ENCODE data around the gene SEPTIN2.

SEPTIN2 gene

GRCh38 chr2:241302759-241303651, 12.7 kb upstream of the SEPTIN2 start:
- no peak for TF ChIP-seq PATZ1 (CRISPR knock-in tag; IDR thresholded peaks at IDR 0.05; ENCODE audit: borderline replicate concordance)
- peak; percentile 39; the same call in 2 of the 3 replicates for ATAC-seq

- TF ChIP-seq CREB5 (CRISPR knock-in tag; IDR thresholded peaks at IDR 0.05; ENCODE audit: low read depth) = no peak
- TF ChIP-seq ISL1 (CRISPR knock-in tag; IDR thresholded peaks at IDR 0.05) = no peak
- no peak for TF ChIP-seq TSHZ2 (CRISPR knock-in tag; IDR thresholded peaks at IDR 0.05)
- TF ChIP-seq TOX (CRISPR knock-in tag; IDR thresholded peaks at IDR 0.05; ENCODE audit: borderline replicate concordance) = no peak
- no peak for TF ChIP-seq BACH2 (CRISPR knock-in tag; IDR thresholded peaks at IDR 0.05; ENCODE audit: borderline replicate concordance)
- TF ChIP-seq ZNF565 (CRISPR knock-in tag; conservative IDR thresholded peaks at IDR 0.05; ENCODE audit: low read depth) = no peak
- no peak for TF ChIP-seq ZNF70 (CRISPR knock-in tag; IDR thresholded peaks at IDR 0.05)
- TF ChIP-seq OSR1 (CRISPR knock-in tag; IDR thresholded peaks at IDR 0.05) = no peak
- TF ChIP-seq CSRNP3 (CRISPR knock-in tag; IDR thresholded peaks at IDR 0.05) = no peak
- no peak for TF ChIP-seq ARNTL (CRISPR knock-in tag; IDR thresholded peaks at IDR 0.05; ENCODE audit: borderline replicate concordance, low read depth)
- no peak for TF ChIP-seq ESRRG (CRISPR knock-in tag; IDR thresholded peaks at IDR 0.05)
- TF ChIP-seq RARB (CRISPR knock-in tag; IDR thresholded peaks at IDR 0.05) = no peak
- TF ChIP-seq ZFP3 (CRISPR knock-in tag; IDR thresholded peaks at IDR 0.05) = no peak
- no peak for TF ChIP-seq TCF4 (CRISPR knock-in tag; IDR thresholded peaks at IDR 0.05; ENCODE audit: borderline replicate concordance)
- TF ChIP-seq CSDC2 (CRISPR knock-in tag; IDR thresholded peaks at IDR 0.05) = no peak
- TF ChIP-seq SNAI2 (CRISPR knock-in tag; IDR thresholded peaks at IDR 0.05) = no peak
- no peak for TF ChIP-seq PATZ1 (CRISPR knock-in tag; IDR thresholded peaks at IDR 0.05; ENCODE audit: borderline replicate concordance)
- no peak for TF ChIP-seq ZC3H10 (CRISPR knock-in tag; IDR thresholded peaks at IDR 0.05)
- no peak; the same call in 2 of the 3 replicates for ATAC-seq
These were observed 11.6 kb upstream of the SEPTIN2 start for GRCh38 chr2:241304039-241304670.

- TF ChIP-seq ARNTL (CRISPR knock-in tag; IDR thresholded peaks at IDR 0.05; ENCODE audit: borderline replicate concordance, low read depth) (no peak), RARB (CRISPR knock-in tag; IDR thresholded peaks at IDR 0.05) (no peak), ZC3H10 (CRISPR knock-in tag; IDR thresholded peaks at IDR 0.05) (no peak), GLIS3 (CRISPR knock-in tag; IDR thresholded peaks at IDR 0.05) (no peak), ZFP30 (CRISPR knock-in tag; IDR thresholded peaks at IDR 0.05) (no peak), CSDC2 (CRISPR knock-in tag; IDR thresholded peaks at IDR 0.05) (no peak), CSRNP3 (CRISPR knock-in tag; IDR thresholded peaks at IDR 0.05) (no peak), CREB5 (CRISPR knock-in tag; IDR thresholded peaks at IDR 0.05; ENCODE audit: low read depth) (no peak)
- no peak for ATAC-seq
These were observed 8.7 kb upstream of the SEPTIN2 start for GRCh38 chr2:241307055-241307454.
